GM21526 (cell line): ENCODE data around the gene SFXN1.

Experiments used
- ATAC-seq: cut with Tn5 transposase; IDR thresholded peaks from one replicate; pipeline ENCODE4 v1.9.1; 2021; ENCODE audit warnings: moderate library complexity; ENCODE audit not compliant: unreplicated experiment, low FRiP score

SFXN1 gene

DNA sequence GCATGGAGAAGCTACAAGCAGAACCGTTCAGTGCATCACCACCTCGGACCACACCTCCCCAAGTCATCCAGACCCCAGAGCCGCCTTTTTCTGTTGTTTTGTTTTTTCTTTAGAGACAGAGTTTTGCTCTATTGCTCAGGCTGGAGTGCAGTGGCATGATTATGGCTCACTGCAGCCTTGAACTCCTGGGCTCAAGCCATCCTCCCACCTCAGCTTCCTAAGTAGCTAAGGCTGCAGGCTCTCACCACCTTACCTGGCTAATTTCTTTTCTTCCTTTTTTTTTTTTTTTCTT is 13.5 kb upstream of the SFXN1 start:
- no peak for ATAC-seq

DNA sequence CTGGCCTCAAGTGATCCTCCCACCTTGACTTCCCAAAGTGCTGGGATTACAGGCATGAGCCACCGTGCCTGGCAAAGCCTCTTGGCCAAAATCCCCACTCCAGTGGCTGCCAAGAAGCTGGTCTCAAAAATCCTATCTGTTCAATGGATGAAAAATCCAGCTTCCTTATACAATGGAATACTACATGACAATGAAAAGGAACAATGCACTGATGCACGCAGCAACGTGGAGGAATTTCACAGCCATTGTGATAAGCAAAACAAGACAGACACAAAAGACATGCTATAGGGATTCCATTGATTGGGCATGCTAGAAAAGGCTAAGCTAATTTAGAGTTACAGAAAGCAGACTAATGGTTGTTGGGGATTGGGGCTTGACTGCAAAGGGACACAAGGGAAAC is 13.1 kb upstream of the SFXN1 start:
- no peak for ATAC-seq

DNA sequence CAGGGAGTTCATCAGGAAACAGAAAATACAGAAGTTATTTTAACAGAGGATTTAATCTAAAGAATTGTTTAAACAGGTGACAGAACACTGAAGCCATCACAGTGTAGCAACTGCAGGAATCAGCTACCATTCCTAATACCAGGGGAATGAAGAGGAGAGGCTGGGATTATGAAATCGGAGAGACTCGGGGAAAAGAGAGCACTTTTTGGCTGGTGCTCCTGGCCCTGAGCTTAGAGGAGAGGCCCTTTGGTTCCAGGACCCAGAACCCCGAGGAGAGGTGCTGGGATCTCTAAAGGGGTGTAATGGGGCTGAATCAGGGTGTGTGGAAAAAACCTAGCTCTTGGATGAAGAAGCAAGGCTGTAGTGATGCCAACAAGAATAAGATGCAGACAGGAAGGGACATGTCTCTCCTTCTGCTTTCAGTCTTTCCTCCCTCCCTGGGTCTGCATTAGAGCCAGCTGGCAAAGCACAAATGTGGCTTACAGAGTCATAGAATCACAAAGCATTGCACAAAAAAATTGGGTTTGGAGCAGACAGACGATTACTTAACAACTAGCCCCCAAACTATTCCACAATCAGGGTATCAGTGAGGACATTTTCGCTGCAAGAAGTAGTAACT is 11.6 kb upstream of the SFXN1 start:
- no peak for ATAC-seq

DNA sequence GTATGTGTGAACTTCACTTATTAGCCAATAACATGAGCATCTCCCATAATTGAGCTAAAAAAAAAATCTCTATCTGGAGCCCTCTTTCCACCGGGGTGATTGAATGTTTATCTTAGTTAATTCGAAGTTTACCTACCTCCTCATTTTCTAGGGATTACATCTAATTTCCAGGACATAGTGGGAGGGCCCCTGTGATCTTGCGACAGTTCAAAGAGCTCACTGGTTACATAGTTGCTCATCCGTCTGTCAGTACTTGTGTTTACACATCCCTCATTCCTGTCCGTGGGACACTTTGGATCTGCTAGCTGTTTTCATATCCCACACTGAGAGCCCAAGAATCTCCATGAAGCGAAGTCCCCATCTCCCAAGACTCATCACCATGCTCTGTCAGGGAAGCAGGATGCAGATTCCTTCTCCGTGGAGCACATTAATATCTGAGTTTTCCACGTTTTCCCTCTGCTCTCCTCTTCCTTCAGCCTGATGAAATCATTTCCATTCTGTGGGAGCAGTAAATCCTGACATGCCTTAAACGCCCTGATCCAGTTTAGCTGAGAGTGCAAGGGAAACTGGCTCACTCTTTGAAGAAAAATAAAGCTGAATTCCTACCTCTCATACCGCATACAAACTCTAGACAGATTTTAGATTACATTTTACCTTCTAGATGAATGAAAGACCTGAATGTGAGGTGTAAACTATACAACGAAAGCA is 10.2 kb upstream of the SFXN1 start:
- no peak for ATAC-seq

DNA sequence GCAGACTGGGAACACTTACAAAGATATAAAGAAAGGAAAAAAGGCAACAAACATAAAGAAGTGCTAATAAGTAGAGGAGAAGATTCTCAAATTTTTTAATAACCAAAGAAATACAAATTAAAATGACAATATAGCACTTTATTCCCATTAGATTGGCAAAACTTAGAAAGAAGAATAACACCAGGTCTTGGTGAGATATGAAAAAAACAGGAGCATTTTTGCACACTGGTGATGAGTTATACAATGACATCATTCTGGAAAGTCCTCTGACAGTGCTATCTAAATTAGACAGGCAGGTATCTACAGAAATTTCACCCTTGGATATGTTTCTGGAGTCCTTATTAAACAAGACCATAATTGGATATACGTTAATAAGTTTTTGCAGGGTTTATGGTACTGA is 9.5 kb upstream of the SFXN1 start:
- no peak for ATAC-seq

DNA sequence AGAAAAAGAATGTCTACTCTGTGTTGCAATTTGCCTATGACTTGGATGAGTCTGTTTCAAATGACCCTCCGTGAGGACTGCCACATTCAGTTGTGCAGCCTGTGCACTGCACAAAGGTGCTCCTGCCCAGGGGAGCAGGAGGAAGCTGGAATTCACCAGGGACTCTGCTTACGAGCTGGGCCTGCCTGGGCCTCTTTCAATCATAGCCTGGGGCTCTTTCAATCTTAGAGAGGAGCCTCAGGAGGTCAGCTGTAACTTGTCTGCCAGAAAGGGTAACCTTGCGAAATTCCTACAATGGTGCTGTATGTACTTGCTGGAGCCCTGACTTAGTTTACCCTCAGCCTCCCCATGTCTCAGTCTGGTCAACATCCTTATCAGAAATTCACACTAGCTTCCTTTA is 8.4 kb upstream of the SFXN1 start:
- ATAC-seq: no peak

DNA sequence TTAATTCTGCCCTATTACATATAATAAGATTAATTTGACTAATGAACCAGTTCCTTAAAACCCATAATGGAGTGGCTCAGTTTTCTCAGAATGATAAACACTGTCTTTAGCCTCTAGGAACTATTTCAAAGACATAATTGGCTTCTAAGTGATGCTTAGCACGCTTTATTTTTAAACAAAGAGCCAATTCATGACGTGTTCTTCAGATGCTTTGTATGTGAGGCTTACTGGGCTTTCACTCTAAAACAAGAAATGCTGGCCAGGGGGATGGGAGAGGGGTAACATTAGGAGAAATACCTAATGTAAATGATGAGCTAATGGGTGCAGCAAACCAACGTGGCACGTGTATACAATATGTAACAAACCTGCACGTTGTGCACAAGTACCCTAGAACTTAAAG is 7.6 kb upstream of the SFXN1 start:
- ATAC-seq: no peak

DNA sequence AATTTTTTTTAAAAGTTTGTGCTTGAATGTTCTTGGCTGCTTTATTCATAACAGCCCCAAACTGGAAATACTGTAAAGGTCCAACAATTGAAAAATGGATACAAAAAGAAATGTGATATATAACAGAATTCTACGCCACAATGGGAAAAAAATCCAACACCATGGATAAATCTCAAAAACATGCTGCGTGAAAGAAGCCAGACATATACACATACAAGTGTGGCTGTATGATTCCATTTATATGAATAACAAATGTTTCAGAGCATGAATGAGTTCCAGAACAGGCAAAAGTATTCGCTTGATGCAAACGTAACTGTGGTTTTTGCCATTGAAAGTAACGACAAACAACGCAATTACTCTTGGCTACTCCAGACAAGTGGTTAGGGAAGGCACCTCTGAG is 7.2 kb upstream of the SFXN1 start:
- ATAC-seq: no peak

DNA sequence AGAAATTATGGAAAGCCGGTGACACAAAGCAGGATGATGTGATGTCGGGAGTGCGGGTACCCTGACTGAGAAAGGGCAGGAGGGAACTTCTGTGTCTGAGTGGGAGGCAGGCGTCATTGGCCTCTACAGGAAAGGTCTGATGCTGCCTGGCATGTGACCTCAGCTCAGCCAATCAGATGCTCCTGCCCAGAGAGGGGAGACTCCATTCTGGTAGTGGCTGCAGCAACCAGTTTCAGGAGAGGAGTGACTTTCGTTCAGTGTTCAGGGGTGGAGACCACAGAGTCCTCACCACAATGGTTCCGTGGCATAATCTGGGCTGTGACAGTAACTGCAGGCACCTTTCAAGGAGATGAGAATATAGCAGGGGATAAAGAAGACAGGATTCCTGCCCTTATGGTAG is 6.7 kb upstream of the SFXN1 start:
- ATAC-seq: no peak

DNA sequence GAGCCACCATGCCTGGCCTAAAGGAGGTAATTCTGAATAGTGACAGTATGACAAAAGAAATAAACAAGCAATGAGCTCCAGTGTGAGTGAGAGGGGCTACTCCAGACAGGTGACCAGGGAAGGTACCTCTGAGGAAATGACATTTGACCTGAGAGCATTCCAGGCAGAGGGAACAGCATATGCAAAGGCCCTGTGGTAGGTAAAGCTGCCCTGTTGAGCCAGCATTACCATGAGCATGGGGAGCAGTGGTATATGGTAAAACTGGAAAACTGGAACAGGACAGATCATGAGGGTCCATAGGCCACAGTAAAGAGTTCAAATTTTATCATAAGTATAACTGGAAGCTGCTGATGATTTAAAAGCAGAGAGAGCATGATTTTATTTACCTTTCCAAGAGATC is 6.0 kb upstream of the SFXN1 start:
- no peak for ATAC-seq

DNA sequence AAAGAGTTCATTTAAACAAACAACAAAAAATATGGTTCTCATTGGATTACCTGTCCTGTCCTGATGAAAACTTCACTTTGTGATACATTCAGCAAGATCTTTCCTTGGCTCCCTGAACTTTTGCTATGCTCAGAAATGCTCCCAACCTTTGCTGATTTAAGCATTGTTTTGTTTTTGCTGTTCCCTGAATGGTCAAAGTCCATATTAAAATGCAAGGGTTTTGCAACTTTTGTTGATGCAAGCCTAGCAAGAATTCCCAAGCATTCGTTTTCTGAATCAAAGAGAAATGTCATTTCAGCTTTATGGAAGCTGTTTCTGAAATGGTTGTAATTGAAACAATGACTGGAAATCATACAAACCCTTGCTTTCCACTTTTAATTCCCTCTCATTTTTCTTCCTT is 3.1 kb upstream of the SFXN1 start:
- no peak for ATAC-seq

DNA sequence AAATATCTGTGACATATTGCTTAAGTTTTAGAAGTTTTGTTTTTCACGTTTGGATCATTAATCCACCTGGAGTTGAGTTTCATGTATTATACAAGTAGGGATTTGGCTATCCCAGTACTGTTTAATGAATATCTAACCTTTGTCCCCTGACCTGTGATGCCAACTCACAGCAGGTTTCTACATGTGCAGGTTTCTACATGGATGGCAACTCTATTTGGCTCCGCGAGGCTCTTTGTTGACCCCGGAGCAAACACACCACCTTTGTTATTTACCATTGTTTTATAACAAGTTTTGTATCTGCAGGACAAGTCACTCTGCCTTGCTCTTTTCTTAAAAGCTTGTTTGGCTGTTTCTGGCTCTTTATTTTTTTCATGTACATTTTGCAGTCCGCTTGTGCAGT is 920 bp upstream of the SFXN1 start:
- no peak for ATAC-seq

DNA sequence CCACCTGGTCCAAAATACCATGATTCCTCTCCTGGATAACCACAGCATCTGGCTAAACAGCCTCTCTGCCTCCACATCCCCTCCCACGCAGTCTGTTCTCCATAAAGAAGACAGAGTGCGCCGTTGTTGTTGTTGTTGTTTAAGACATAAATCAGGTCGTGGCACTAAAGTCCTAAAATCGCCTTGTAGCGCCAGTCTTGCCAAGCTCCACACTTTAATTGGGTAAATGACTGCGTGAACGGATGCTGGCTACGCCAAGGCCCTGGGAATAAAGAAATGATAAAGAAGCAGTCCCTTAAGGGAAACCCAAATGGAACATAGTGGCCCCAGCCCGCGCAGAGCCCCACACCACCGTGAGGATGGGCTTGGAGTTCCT is 364 bp upstream of the SFXN1 start:
- no peak for ATAC-seq

DNA sequence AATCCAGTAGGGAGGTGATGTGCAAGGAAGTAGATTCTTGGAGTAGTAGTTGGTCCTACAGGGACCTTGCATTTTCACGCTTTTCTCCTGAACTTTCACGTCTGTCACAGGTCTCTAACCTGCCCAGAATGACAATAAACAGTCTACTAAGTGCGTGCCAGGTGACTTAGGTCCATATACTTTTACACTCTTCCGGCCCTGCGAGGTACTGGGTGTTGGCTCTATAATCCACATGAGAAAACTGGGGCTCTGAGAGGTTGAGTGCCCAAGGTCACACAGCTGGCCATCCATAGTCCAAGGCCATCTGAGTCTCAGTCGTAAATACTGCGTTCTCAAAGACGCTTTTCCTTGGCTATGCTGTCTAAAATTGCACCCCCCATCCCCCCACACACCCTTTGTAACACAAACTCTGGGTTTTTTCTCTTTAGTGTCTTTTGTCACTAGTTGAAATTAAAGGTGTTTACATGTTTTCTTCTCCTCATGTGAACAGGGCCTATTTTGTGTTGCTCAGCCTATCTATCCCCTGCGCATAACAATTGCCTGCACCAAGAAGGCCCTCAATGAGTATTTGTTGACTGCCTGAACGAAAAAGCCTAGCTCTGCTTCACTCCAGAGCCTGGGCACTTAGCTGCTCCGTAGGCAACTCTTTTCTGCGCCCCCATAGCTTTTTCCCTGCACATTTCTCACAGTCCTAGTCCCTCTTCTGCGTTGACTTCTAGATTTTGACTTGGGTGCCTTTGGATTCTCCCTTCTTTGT is 943 bp downstream of the SFXN1 start:
- no peak for ATAC-seq

DNA sequence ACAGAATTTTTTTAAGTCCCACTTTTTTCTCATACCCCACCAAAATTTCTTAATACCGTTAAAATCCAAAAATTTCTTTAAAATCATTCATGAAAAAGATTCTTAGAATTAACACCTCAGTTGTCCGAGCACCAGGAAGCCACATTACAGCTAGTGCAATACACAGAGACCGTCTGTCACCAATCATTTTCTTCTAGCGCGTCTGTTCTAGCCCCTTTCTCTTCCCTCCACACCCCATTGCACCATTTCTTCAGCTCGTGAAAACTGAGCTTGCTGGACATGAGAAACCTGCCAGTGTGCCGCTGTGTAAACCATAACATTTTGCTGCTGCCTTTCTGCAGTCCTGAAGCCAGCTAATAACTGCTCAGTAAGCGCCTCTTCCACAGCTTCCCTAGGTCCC is 5.0 kb downstream of the SFXN1 start:
- no peak for ATAC-seq

DNA sequence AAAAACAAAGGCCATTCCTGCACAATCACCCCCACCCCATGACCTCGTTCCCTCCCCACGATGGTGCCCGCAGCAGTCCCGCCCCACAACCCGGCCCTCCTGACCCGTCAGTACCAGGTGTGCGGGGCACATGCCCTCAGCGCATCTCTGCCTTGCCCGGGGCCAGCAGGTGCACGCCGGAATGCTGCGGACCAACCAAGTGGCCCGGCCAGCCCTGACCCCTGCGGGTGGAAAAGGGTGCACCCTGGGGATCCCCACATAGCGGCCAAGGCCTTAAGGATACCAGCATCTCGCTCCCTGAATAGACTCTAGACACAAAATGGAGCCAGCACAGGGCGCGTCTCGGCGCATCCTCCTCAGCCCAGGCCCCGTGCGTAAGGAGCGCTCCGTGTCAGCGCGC is 6.0 kb downstream of the SFXN1 start:
- no peak for ATAC-seq

DNA sequence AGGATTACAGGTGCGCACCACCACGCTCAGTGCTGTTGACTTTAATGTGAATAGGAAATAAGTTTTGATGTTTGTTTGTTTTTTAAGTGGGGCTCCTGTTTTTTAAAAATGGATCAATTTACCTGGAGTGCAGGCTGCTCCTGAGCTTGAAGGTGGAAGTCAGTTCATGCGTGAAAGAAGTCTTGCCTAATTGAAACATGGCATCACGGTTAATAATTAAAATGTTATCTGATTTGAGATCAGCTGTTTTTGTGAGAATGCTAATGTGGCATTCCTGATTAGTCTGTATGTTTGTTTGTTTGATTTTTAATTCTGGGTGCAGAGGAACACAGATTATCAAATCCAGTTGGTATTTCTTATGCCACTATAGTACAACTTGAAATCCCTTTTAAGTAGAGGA is 6.5 kb downstream of the SFXN1 start:
- ATAC-seq: no peak

DNA sequence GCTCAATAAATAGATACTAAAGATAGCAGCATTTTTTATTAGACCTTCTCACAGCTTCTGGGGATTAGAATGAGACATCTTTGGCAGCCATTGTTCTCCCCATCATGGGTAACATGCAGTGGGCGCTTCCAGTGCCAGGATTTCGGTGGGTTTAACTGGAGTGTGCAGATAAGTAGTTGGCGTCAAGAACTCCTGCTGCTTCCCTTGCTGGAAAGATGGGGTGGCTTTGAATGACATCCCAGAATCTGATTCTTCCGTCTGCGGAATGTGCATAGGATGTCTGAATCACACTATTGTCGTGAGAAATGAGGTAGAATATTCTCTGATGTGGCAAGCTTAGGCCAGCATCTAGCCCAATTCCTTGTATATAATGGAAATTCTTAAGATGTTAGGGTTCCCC is 7.3 kb downstream of the SFXN1 start:
- no peak for ATAC-seq

DNA sequence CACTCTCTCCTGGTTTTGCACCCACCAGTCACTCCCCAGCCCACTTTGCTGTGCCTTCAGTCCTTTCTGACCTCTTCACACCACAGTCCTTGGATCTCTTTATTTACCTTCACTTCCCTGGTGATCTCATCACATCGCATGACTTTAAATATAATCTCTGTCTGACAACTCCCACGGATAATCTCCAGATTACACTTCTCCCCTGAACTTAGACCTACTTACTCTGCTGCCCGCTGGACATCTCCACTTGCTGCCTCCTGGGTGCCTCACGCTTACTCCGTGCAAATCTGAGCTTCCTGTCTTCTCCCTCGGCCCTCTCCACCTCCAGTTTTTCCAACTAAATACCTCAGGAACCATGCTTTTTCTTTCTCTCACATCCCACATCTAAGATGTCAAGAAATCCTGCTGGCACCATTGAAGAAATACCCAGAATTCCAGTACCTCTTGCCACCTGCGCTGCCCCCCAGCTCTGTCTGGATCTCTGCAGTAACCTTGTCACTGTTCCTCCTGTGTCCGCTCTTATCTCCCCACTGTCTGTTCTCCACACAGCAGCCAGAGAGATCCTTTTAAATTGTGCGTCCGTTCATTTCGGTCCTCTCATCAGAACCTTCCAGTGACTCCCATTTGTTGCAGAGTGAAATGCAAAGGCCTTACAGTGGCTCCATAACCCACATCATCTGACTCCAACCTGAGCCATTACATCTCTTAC is 9.3 kb downstream of the SFXN1 start:
- ATAC-seq: no peak

DNA sequence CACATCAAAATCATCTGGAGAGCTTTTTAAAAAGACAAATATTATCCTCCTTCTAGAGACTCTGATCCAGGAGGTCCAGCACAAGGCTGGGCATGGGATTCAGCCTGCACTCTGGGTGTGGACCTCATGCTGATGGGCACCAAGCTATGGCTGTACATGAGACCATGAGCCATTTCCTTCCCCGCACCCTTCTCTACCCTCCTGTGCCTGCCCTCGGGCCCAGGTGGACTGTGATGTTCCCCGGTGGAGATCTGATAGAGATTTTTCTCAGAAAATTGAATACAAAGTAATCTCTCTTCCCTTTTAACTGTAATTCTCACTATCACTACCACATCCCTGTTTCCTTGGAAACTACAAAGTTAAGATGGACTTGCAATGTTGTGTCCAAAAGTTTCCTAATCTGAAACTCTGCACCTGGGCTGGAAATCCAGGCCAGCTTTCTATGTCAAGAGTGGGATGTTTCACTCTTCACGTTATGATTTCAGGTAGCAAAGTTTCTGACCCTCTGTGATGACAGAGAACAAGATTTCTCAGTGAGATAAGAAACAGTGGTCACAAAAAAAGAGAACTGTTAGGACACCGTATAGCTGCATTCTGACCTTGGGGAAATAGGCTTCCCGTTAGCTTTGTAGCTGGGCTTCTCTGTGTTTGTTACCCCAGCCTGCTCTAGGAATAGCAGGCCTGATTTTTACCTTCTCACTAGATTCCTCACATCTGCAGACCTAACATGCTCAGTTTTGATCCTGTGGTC is 11.5 kb downstream of the SFXN1 start:
- ATAC-seq: no peak

DNA sequence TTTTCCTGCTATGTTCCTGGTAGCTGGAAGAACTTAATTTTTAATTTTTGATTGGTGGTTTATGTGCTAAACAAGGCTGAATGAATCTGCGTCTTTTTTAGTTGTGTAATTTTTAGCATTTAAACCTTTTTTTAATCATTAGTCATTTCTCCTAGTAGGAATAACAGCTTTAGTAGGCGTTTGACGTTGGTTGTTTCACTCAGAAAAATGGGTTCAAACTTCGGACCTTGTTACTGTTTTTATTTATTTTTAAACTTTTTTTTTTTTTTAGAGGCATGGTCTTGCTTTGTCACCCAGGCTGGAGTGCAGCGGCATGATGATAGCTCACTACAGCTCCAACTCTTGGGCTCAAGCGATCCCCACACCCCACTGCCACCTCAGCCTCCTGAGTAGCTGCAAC is 12.9 kb downstream of the SFXN1 start:
- no peak for ATAC-seq
